Keratinocyte (primary cell): ENCODE measurements around the gene BRSK2. TPM values are rescaled to one million over a fixed set of nuclear protein-coding genes. Genes with fewer than 3 reads are reported as not detected.

Source experiments
- DNase-seq: peaks from one replicate; pipeline ENCODE4 v3.0.0-alpha.2; 2011; ENCODE audit warnings: low read depth, missing footprints, low spot score
- FAIRE-seq: peaks from 2 replicates; lab custom pipeline; 2011; peaks lifted over from hg19 to GRCh38; lab: Jason Lieb, UNC
- H2AFZ ChIP-seq: 2 replicates; pipeline ENCODE4 v1.6.0; 2012; ENCODE audit warnings: low read length, control low read depth, inconsistent platforms; ENCODE audit not compliant: control insufficient read depth
- H3K27ac ChIP-seq: 2 replicates; pipeline ENCODE4 v1.5.1; 2011; ENCODE audit warnings: low read length; ENCODE audit not compliant: control insufficient read depth, insufficient read depth
- H3K27me3 ChIP-seq: 3 replicates; pipeline ENCODE4 v1.6.0; 2011; ENCODE audit warnings: low read length; ENCODE audit not compliant: control insufficient read depth, insufficient read depth; ENCODE audit errors: extremely low read depth
- H3K36me3 ChIP-seq, 2 experiments: 2 replicates in 1 of 2; 3 replicates in 1 of 2; pipeline ENCODE4 v1.5.1; 2011; ENCODE audit warnings: low read length in 2 of 2, mild to moderate bottlenecking in 1 of 2; ENCODE audit not compliant: control insufficient read depth in 2 of 2, insufficient read depth in 2 of 2; ENCODE audit errors: extremely low read depth in 1 of 2
- H3K4me1 ChIP-seq: 3 replicates; pipeline ENCODE4 v1.5.1; 2011; ENCODE audit warnings: low read length; ENCODE audit not compliant: control insufficient read depth, insufficient read depth; ENCODE audit errors: extremely low read depth
- H3K4me2 ChIP-seq: 3 replicates; pipeline ENCODE4 v1.6.0; 2011; ENCODE audit warnings: low read depth, low read length; ENCODE audit not compliant: control insufficient read depth, insufficient read depth; ENCODE audit errors: extremely low read depth
- H3K4me3 ChIP-seq, 3 experiments: fragments of 200-600 bp in 1 of 3; sonication (generic) in 1 of 3; 2 replicates in 2 of 3; 3 replicates in 1 of 3; pipeline ENCODE4 v1.5.1; 2011 to 2016; ENCODE audit warnings: low read length in 3 of 3, mild to moderate bottlenecking in 3 of 3, control low read depth in 2 of 3, inconsistent platforms in 1 of 3, low read depth in 1 of 3, mixed read lengths in 1 of 3, mixed run types in 1 of 3, moderate library complexity in 1 of 3; ENCODE audit not compliant: control insufficient read depth in 2 of 3, insufficient read depth in 2 of 3; ENCODE audit errors: extremely low read depth in 1 of 3
- H3K79me2 ChIP-seq: 2 replicates; pipeline ENCODE4 v1.6.0; 2012; ENCODE audit warnings: low read length; ENCODE audit not compliant: control insufficient read depth, insufficient read depth
- H3K9ac ChIP-seq: 3 replicates; pipeline ENCODE4 v1.6.0; 2011; ENCODE audit warnings: low read length; ENCODE audit not compliant: control insufficient read depth, insufficient read depth; ENCODE audit errors: extremely low read depth
- H3K9me1 ChIP-seq: 3 replicates; pipeline ENCODE4 v1.6.0; 2011; ENCODE audit warnings: low read length; ENCODE audit not compliant: control insufficient read depth, insufficient read depth; ENCODE audit errors: extremely low read depth
- H3K9me3 ChIP-seq: 2 replicates; pipeline ENCODE4 v1.5.1; 2012; ENCODE audit warnings: low read depth, low read length; ENCODE audit not compliant: control insufficient read depth
- H4K20me1 ChIP-seq: 3 replicates; pipeline ENCODE4 v1.6.0; 2011; ENCODE audit warnings: low read length; ENCODE audit not compliant: control insufficient read depth, insufficient read depth; ENCODE audit errors: extremely low read depth
- EZH2 ChIP-seq: IDR thresholded peaks from one replicate; pipeline ENCODE4 v1.6.1; 2012; ENCODE audit warnings: inconsistent platforms, mild to moderate bottlenecking, low read length, moderate library complexity
- dilution Hi-C: fragments of 300-500 bp; cut with MboI; formaldehyde crosslinking; loops from one replicate; pipeline ENCODE4 v1.7.0; 2020; ENCODE audit warnings: low sequenced_read_pairs; ENCODE audit not compliant: extremely low pct_ligation_motif_present
- polyA plus RNA-seq, 5 experiments: library from polyadenylated mRNA; depleted of rRNA in 3 of 5; stranded (reverse) in 3 of 5; stranded (forward) in 1 of 5; unstranded in 1 of 5; fragments of >200 nt; gene quantifications; 1 replicate in 1 of 5; 2 replicates in 3 of 5; 3 replicates in 1 of 5; pipeline versions ENCODE4 v1.2.1 to v1.2.3, GENCODE V29; 2011 to 2012; ENCODE audit warnings: missing spikeins in 2 of 5, low read depth in 1 of 5, low replicate concordance in 1 of 5
- TF ChIP-seq, protein P1 (sequence below), 3 experiments: IDR thresholded peaks in 1 of 3; conservative IDR thresholded peaks in 1 of 3; optimal IDR thresholded peaks in 1 of 3; 2 replicates in 2 of 3; 3 replicates in 1 of 3; pipeline versions ENCODE3 to v1.5.1; 2011; ENCODE audit warnings: low read length in 3 of 3, mild to moderate bottlenecking in 3 of 3, moderate library complexity in 2 of 3, control low read depth in 1 of 3, inconsistent platforms in 1 of 3; ENCODE audit not compliant: insufficient read depth in 2 of 3; ENCODE audit errors: extremely low read depth in 1 of 3

BRSK2 gene
- polyA plus RNA-seq, 1 donor (not counting 4 experiments of a cell fraction or from before 2014, with no cell fraction given) = 0.09 TPM

GRCh38 chr11:1455763-1456060 is 66.0 kb downstream of the BRSK2 start:
- no peak overlapping the region for H3K4me3 ChIP-seq
- peaks cover 3% of the 10 kb centered on the region for H4K20me1 ChIP-seq
- peaks cover 27% of the 10 kb centered on the region for H3K27me3 ChIP-seq
- no peak overlapping the region for H2AFZ ChIP-seq
- no peaks in the 10 kb centered on the region for H3K9me3 ChIP-seq
- no peaks in the 10 kb centered on the region for H3K79me2 ChIP-seq
- H3K4me1 ChIP-seq = no peaks in the 10 kb centered on the region
- H3K4me2 ChIP-seq = no peak overlapping the region
- no peak for FAIRE-seq
- TF ChIP-seq, protein P1, sequence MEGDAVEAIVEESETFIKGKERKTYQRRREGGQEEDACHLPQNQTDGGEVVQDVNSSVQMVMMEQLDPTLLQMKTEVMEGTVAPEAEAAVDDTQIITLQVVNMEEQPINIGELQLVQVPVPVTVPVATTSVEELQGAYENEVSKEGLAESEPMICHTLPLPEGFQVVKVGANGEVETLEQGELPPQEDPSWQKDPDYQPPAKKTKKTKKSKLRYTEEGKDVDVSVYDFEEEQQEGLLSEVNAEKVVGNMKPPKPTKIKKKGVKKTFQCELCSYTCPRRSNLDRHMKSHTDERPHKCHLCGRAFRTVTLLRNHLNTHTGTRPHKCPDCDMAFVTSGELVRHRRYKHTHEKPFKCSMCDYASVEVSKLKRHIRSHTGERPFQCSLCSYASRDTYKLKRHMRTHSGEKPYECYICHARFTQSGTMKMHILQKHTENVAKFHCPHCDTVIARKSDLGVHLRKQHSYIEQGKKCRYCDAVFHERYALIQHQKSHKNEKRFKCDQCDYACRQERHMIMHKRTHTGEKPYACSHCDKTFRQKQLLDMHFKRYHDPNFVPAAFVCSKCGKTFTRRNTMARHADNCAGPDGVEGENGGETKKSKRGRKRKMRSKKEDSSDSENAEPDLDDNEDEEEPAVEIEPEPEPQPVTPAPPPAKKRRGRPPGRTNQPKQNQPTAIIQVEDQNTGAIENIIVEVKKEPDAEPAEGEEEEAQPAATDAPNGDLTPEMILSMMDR (optimal IDR thresholded peaks at IDR 0.05 in 1 of 3, IDR thresholded peaks at IDR 0.05 in 1 of 3, conservative IDR thresholded peaks at IDR 0.05 in 1 of 3; ENCODE audit: extremely low read depth in 1 of 3, insufficient read depth in 2 of 3, low read length in 3 of 3) = no peak
- no peak for TF ChIP-seq EZH2
- dilution Hi-C loops = no loop called here
- no peak for DNase-seq
- H3K9me1 ChIP-seq = no peaks in the 10 kb centered on the region
- H3K36me3 ChIP-seq = no peaks in the 10 kb centered on the region
- H3K27ac ChIP-seq = no peak overlapping the region
- no peak overlapping the region for H3K9ac ChIP-seq

- Histone ChIP-seq H3K9me1 (no peaks in the 10 kb centered on the region), H3K9ac (no peak overlapping the region), H4K20me1 (peaks cover 3% of the 10 kb centered on the region), H3K4me3 (no peak overlapping the region), H3K36me3 (no peaks in the 10 kb centered on the region), H3K79me2 (no peaks in the 10 kb centered on the region), H3K4me2 (no peak overlapping the region), H3K4me1 (no peaks in the 10 kb centered on the region), H2AFZ (no peak overlapping the region), H3K9me3 (no peaks in the 10 kb centered on the region), H3K27me3 (peaks cover 27% of the 10 kb centered on the region), H3K27ac (no peak overlapping the region)
- DNase-seq (no peak), FAIRE-seq (no peak)
- dilution Hi-C loops = no loop called here
- TF ChIP-seq EZH2 = no peak
- TF ChIP-seq, protein P1 (optimal IDR thresholded peaks at IDR 0.05 in 1 of 3, IDR thresholded peaks at IDR 0.05 in 1 of 3, conservative IDR thresholded peaks at IDR 0.05 in 1 of 3; ENCODE audit: extremely low read depth in 1 of 3, insufficient read depth in 2 of 3, low read length in 3 of 3) = no peak
Observed at GRCh38 chr11:1456176-1456575, 66.4 kb downstream of the BRSK2 start.
